ENCODE measurements around the gene ASCC1. TPM values are rescaled to one million over a fixed set of nuclear protein-coding genes. Genes with fewer than 3 reads are reported as not detected.
A peak's percentile ranks its signal among the peaks of the same experiment; 100 is the strongest.

The ASCC1 gene
- total RNA-seq, 2 donors from 2014 or later = 17.7 to 17.9 TPM

- intact Hi-C loops (cut with DNase I, micrococcal nuclease) = no loop called here
- ATAC-seq (no peak), DNase-seq (no peak)
These were observed 121.5 kb downstream of the ASCC1 start for GRCh38 chr10:72094574-72094973.

GRCh38 chr10:72093450-72093849, 122.6 kb downstream of the ASCC1 start:
- ATAC-seq (no peak), DNase-seq (no peak)
- intact Hi-C loops (cut with DNase I, micrococcal nuclease) = no loop called here

- DNase-seq = no peak
- no peak for ATAC-seq
- intact Hi-C loops (cut with DNase I, micrococcal nuclease) = no loop called here
These were observed 123.1 kb downstream of the ASCC1 start for GRCh38 chr10:72092987-72093386.

GRCh38 chr10:72092171-72092924, 123.7 kb downstream of the ASCC1 start:
- ATAC-seq = no peak

GRCh38 chr10:72090326-72090725, 125.8 kb downstream of the ASCC1 start:
- intact Hi-C loops (cut with DNase I, micrococcal nuclease) = no loop called here
- no peak for DNase-seq
- no peak for ATAC-seq

More at GRCh38 chr10:72092171-72092924, 123.7 kb downstream of the ASCC1 start:
- no peak for DNase-seq
- intact Hi-C loops (cut with DNase I, micrococcal nuclease) = no loop called here

DNA sequence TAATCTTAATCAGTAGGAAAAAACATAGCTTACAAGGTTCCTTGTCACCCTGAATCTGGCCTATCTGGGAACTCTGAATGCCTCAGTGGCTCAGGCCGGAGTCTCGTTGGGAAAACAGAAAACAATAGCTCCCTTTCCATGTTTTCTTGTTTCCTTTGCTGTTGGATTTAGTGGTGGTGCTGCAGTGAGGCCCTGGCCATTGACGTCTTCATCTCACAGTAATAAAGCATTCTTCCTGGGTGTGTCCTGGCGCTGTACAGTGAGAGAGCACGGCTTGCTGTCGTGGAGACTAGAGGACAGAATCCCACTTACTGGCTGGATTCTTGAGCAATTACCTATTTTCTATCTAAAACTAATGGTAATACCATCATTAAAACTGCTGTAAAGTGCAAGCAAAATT, 126.5 kb downstream of the ASCC1 start:
- DNase-seq (no peak), ATAC-seq (peak; percentile 93)
- intact Hi-C loops (cut with DNase I, micrococcal nuclease) = no loop called here

GRCh38 chr10:72088889-72089575, 127.0 kb downstream of the ASCC1 start:
- DNase-seq = peak in 1 of 2 donors; percentile 40
- no peak for ATAC-seq
- intact Hi-C loops (cut with DNase I, micrococcal nuclease) = no loop called here

- peak in 1 of 2 donors; percentile 44 for DNase-seq
- intact Hi-C loops (cut with DNase I, micrococcal nuclease) = no loop called here
- peak; percentile 5 for ATAC-seq
These were observed 127.8 kb downstream of the ASCC1 start, which contains the start of gene SPOCK2 for GRCh38 chr10:72087969-72088888. SPOCK2 (minus strand) TSS chr10:72088551; CDS start chr10:72088328, 223 bp downstream.

DNA sequence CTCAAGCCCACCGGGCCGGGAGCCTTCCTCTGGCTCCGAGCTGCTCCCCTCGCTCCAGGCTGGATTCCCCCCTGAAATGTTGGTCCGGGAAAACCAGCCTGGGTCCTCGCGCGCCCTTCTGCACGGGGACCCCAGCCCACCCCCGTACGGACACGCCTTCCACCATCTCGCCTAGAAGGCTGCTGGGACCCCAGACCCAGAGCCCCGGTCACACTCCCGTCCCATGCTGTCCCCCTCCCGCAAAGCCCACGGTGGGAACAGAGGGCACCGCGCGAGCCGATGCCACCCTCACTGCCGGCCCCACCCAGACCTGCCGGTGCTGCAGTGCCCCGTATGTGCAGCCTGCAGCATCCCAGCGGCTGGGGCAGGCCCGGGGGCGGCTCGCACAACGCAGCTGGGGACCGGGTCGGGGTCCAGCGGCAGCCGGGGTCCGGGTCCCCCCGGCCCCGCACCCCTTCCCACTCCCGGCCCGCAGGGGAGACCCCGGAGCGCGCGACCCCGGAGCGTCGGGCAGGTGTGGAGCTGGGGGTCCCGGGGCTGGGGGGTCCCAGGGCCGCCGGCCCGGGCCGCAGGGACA, 128.6 kb downstream of the ASCC1 start:
- intact Hi-C loops (cut with DNase I, micrococcal nuclease) = no loop called here
- ATAC-seq (peak; percentile 61), DNase-seq (peak in 1 of 2 donors; percentile 44)

DNA sequence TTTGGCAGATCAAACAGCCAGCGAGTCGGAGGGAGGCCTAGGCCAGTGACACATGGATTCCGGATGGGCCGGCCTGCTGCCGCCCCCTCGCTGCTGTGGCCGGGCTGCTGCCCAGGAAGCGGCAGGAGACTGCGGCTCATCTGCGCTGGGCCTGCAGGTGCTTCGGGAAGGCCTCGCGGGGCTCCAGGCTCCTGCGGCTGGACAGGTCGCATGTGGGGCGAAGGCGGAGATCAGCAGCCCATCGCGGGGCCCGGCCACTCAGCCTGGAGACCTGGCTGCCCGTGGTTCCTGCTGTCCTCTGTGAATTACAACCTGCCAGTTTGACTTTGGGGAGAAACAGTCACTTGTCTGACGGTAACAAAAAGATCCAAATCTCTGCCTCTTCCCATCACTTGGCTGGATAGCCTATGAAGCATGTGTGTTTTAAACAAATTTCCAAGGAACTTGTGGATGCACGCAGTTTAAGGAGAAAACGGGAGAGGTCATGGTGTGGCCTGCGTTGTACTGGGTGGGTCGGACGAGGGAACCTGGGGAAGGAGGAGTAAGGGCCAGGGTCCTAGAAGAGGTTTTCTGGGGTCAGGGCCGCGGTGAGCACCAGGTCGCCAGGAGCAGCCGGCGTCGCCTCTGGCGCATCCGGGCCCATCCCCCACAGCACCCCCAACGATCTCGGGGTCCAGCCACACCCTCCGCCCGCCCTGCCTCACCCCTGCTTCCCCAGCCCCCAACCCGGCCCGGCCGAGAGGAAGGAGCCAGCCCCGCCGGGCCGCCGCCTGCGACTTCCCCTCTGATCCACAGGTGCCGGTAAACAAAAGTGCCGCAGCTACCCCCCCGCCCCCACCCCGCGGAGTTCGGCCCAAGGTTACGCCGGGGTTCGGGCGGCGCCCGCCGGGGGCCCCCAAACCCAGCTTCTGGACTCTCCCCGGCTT, 129.3 kb downstream of the ASCC1 start:
- ATAC-seq (peak; percentile 17), DNase-seq (peak in 1 of 2 donors; percentile 78)
- intact Hi-C loops (cut with DNase I, micrococcal nuclease) = no loop called here

- ATAC-seq = no peak
These were observed 130.1 kb downstream of the ASCC1 start for GRCh38 chr10:72085864-72086465.

GRCh38 chr10:72085166-72085565, 130.9 kb downstream of the ASCC1 start:
- no peak for ATAC-seq
- intact Hi-C loops (cut with DNase I, micrococcal nuclease) = no loop called here
- no peak for DNase-seq

More at GRCh38 chr10:72085864-72086465, 130.1 kb downstream of the ASCC1 start:
- intact Hi-C loops (cut with DNase I, micrococcal nuclease) = no loop called here
- no peak for DNase-seq

DNA sequence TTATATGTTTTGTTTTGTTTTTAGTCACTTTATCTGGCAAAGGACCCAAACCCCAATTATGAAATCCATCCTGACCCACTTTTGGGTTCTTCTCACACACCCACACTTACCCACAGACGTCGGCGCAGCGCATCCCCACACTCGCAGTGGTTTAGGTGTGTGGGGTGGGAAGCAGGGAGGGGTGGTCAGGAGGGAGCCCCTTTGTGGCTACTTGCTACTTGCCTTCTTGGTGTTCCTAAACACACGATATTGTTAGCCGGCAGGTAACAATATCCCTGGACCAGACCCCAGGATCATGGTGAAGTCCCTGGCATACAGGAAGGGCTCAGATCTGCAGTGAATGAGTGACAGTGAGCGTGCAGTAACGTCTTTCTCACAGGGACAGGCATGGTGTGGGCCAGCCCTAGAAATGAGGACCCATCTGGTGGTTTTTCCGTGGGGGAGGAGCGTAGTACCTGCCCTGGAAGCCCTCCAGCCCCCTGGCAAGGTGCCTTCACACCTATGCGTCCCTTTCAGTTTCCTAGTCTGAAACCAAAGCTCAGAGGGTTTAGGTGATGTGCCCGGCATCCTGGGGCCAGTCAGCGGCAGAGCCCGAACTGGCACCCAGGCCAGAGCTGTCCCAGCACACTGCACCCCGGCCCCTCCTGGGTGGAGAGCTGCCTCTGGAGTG, 132.2 kb downstream of the ASCC1 start:
- ATAC-seq (no peak), DNase-seq (no peak)
- intact Hi-C loops (cut with DNase I, micrococcal nuclease) = no loop called here

GRCh38 chr10:72082856-72083789, 133.0 kb downstream of the ASCC1 start:
- DNase-seq = no peak
- intact Hi-C loops (cut with DNase I, micrococcal nuclease) = no loop called here
- no peak for ATAC-seq

- ATAC-seq = peak; percentile 86
- DNase-seq = peak; percentile 41 to 63
- intact Hi-C loops (cut with DNase I, micrococcal nuclease) = no loop called here
These were observed 134.1 kb downstream of the ASCC1 start for GRCh38 chr10:72081772-72082590.
